NT2/D1 (cell line): ENCODE results near the gene VPS8.

Experiments used
- YY1 ChIP-seq: IDR thresholded peaks from 2 replicates; pipeline ENCODE4 v1.6.1; 2011; ENCODE audit not compliant: insufficient read length, insufficient read depth
- ZNF274 ChIP-seq: IDR thresholded peaks from 2 replicates; pipeline ENCODE4 v1.6.1; 2011; ENCODE audit warnings: mild to moderate bottlenecking, low read depth, low read length

- TF ChIP-seq YY1 (no peak), ZNF274 (no peak)
These were observed 39.2 kb upstream of the VPS8 start for GRCh38 chr3:184772667-184773272.
